ENCODE data around the gene SSB.
"Not testable (repeated sequence)": the region's sequence is repeated elsewhere in the genome, so short reads cannot be mapped to it uniquely, and the experiment has no call there.

Gene SSB

DNA sequence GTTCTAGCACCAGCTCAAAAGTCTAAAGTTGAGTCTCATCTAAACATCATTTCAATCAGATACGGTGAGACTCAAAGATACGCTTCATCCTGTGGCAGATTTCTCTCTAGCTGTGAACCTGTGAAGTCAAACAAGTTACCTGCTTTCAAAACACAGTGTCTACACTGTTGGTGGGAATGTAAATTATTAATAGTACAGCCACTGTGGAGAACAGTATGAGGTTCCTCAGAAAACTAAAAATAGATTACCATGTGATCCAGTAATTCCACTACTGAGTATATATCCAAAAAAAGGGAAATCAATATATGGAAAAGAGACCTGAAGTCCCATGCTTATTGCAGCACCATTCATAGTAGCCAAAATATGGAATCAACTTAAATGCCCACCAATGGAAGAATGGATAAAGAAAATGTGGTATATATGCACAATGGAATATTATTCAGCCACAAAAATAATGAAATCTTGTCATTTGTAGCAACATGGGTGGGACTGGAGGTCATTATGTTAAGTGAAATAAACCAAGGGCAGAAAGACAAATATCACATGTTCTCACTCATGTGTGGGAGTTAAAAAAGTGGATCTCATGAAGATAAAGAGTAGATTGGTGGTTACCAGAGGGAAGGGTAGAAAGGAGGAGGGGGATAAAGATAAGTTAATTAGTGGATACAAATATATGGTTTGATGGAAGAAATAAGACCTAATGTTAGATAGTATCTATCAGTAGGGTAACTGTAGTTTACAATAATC, 40.2 kb downstream of the SSB start:
- no peak for DNase-seq

DNA sequence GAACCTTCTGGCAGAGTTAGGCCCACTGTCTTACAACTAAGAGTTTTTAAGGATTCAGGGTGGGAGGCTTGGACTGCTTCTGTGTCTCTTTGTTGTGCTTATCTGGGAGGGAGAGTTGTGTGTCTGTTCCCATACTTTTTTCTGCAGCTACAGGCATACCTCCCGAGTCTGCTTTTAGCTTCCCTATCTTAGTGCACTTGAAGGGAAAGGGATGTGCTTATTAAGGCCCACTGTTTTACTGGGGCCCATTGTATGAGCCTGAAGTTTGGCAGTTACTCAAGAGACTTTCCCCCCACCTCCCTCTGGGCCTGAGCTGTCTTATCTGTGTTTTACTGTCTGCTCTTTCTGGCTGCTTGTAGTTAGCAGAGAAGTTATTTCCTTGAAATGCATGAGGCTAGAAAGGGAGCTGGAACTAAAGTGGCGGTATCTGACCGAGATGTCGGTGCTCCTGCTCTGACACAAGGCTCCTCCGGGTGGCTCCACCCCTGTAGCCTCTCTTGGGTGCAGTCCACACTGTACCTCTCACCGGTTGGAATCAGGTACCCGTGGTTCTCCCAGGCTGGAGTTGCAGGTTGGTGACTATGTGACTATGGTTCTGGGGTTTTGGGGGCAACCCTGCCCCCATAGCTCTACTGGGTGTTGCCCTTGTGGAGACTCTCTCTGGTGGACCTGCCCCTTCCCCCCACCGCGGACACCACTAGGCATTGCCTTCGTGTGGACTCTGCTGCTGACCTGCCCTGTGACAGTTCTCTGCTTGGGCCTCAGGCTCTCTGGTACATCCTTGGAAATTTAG, 41.5 kb downstream of the SSB start:
- no peak for DNase-seq

DNA sequence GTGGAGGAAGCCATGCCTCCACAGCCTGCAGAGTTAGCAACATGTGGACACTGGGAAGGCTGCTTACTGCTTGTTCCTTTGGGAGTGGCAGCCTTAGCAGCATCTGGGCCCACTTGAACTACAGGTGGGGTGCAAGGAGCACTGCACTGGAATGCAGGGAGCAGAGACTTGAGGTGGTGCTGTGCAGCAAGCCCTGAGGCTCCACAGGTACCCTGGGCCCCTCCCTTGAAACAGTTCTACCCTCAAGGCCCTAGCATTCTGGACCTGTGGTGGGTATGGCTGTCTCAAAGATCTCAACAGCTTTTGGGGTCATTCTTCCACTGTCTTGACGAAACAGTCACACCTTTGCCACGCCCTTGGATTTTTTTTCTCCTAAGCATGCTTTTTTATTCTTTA, 42.1 kb downstream of the SSB start:
- DNase-seq: no peak

DNA sequence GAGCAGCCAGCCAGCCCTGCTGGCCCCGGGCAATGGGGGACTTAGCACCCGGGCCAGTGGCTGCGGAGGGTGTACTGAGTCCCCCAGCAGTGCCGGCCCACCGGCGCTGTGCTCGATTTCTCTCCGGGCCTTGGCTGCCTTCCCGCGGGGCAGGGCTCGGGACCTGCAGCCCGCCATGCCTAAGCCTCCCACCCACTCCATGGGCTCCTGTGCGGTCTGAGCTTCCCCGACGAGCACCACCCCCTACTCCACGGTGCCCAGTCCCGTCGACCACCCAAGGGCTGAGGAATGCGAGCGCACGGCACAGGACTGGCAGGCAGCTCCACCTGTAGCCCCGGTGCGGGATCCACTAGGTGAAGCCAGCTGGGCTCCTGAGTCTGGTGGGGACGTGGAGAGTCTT, 43.0 kb downstream of the SSB start:
- DNase-seq: not testable (repeated sequence)

GRCh38 chr2:169845016-169845415, 46.3 kb downstream of the SSB start:
- DNase-seq: no peak

DNA sequence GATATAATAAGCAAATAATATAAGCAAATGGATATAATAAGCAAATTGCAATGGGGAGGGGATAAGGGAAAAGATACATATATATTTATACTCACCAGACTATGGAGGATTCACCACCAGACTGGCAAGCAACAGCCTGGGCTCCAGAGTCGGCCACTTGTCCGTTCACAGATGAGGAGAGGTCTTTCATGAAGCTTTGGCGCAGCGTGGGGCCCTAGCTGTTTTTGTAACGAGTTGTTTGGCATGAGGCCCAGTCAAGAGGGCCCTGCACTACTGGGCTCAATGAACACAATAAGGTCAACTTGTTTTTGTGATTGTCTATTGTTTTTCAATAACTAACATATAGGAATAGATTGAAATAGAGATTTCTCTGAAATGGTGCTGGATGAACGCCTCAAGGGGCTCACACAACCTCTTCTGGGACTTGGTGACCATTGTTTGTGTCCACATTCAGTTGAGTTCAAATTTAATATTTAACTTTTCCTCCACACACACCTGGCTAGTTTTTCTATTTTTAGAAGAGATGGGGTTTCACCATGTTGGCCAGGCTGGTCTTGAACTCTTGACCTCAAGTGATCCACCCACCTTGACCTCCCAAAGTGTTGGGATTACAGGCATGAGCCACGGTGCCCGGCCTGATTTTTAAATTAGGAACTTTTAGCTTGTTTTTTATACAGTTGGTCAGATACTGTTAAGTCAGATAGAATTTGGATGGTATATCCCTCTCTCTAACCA, 50.5 kb downstream of the SSB start:
- DNase-seq: not testable (repeated sequence)

DNA sequence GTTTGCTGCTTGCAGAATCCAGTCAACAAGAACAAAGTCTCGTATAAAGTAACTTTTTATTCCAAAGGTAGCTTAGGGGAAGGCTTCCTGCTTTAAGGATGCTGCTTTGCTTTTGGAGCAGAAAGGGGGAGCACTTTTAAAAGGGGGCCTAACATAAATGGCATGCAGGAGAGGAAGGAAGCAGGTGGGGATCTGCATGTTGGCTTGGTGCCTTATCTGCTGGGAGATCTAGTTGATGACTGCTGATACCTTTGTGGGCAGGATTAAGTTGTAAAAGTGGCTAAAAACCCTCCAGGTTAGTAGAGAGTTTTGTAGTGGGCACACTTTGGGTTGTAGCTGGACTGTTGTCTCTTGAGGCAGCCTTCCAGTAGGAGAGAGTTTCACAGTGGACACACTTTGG, 51.0 kb downstream of the SSB start:
- no peak for DNase-seq

DNA sequence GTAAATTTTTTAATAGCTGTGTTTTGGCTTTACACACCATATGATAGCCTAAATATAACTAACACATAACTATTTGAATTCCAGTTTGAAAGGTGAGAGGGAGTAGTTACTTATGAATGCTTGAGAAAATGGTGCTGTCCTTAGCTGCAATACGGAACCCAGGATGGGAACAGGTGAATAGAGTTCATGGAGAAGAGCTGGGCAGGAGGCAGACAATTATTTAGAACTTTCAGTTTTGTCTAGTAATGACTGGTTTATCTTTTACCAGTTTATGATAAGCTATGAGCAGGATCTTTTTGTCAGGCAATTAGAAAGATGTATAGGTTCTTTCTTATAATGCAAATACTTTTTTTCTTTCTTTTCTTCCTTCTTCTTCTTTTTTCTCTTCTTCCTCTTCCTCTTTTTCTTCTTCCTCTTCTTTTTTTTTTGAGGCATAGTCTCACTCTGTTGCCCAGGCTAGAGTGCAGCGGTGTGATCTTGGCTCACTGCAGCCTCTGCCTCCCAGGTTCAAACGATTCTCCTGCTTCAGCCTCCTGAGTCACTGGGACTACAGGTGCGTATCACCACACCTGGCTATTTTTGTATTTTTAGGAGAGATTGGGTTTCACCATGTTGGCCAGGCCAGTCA, 54.5 kb downstream of the SSB start:
- DNase-seq: no peak

DNA sequence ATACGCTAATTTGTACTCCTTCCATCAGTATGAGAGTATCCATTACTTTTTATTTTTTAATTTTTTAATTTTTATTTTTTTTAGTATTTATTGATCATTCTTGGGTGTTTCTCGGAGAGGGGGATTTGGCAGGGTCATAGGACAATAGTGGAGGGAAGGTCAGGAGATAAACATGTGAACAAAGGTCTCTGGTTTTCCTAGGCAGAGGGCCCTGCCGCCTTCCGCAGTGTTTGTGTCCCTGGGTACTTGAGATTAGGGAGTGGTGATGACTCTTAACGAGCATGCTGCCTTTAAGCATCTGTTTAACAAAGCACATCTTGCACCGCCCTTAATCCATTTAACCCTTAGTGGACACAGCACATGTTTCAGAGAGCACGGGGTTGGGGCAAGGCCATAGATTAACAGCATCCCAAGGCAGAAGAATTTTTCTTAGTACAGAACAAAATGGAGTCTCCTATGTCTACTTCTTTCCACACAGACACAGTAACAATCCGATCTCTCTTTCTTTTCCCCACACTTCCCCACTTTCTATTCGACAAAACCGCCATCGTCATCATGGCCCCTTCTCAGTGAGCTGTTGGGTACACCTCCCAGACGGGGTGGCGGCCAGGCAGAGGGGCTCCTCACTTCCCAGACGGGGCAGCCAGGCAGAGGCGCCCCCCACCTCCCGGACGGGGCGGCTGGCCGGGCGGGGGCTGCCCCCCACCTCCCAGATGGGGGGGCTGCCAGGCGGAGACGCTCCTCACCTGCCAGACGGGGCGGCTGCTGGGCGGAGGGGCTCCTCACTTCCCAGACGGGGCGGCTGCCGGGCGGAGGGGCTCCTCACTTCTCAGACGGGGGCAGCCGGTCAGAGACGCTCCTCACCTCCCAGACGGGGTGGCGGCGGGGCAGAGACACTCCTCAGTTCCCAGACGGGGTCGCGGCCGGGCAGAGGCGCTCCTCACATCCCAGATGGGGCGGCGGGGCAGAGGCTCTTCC, 56.9 kb downstream of the SSB start:
- not testable (repeated sequence) for DNase-seq

- no peak for DNase-seq
Observed at GRCh38 chr2:169859423-169859822, 60.8 kb downstream of the SSB start.

GRCh38 chr2:169860149-169860548, 61.5 kb downstream of the SSB start:
- no peak for DNase-seq
